Gastroesophageal sphincter (tissue), 4 donors: ENCODE results near the gene FBXO30. TPM values are rescaled to one million over a fixed set of nuclear protein-coding genes. Genes with fewer than 3 reads are reported as not detected.
A peak's percentile ranks its signal among the peaks of the same experiment; 100 is the strongest.

Experiments
- ATAC-seq: fragments of 150-250 bp; one replicate; pipeline ENCODE4 v1.9.1; 2016; ENCODE audit warnings: mild to moderate bottlenecking, moderate library complexity
- H3K27ac ChIP-seq, 4 donors: fragments of 200-600 bp; sonication (generic) in 3 of 4; 1 replicate in 3 of 4; 2 replicates in 1 of 4; pipeline ENCODE4 v1.5.1; 2016 to 2019
- H3K27me3 ChIP-seq: fragments of 200-600 bp; sonication (generic); one replicate; pipeline ENCODE4 v1.5.1; 2019
- H3K36me3 ChIP-seq, 2 donors: fragments of 200-600 bp; sonication (generic); one replicate each; pipeline ENCODE4 v1.5.1; 2019; ENCODE audit warnings: control low read depth in 1 of 2
- H3K4me1 ChIP-seq, 3 donors: fragments of 200-600 bp; sonication (generic); 1 replicate in 2 of 3; 2 replicates in 1 of 3; pipeline ENCODE4 v1.5.1; 2016 to 2019; ENCODE audit warnings: control low read depth in 2 of 3
- H3K4me3 ChIP-seq, 2 donors: fragments of 200-600 bp; sonication (generic); one replicate each; pipeline ENCODE4 v1.5.1; 2019; ENCODE audit warnings: mild to moderate bottlenecking in 1 of 2, moderate library complexity in 1 of 2
- H3K9me3 ChIP-seq, 3 donors: fragments of 200-600 bp; sonication (generic); one replicate each; pipeline ENCODE4 v1.5.1; 2017 to 2019; ENCODE audit warnings: control low read depth in 2 of 3
- CTCF ChIP-seq, 4 experiments: fragments of 200-600 bp in 2 of 4; fragments of 450-650 bp in 2 of 4; sonication (generic) in 1 of 4; IDR thresholded peaks; one replicate each; pipeline ENCODE4 v1.5.1; 2017 to 2019; ENCODE audit warnings: antibody characterized with exemption in 4 of 4, mild to moderate bottlenecking in 2 of 4, moderate library complexity in 2 of 4
- EP300 ChIP-seq: sonication (generic); formaldehyde crosslinking; IDR thresholded peaks from one replicate; pipeline ENCODE4 v1.6.1; 2017; ENCODE audit warnings: antibody characterized with exemption, mild to moderate bottlenecking
- POLR2A ChIP-seq, 2 donors: fragments of 450-650 bp; IDR thresholded peaks; one replicate each; pipeline ENCODE4 v1.6.1; 2017; ENCODE audit warnings: antibody characterized with exemption in 2 of 2, mild to moderate bottlenecking in 2 of 2, moderate library complexity in 1 of 2
- POLR2AphosphoS5 ChIP-seq: sonication (generic); formaldehyde crosslinking; IDR thresholded peaks from one replicate; pipeline ENCODE4 v1.6.1; 2017; ENCODE audit warnings: antibody characterized with exemption
- whole genome bisulfite sequencing, 2 donors: methylation state at CpG; one replicate each; pipeline ENCODE4 v1.1.5; 2018; ENCODE audit warnings: low coverage in 1 of 2; 5-methylcytosine and 5-hydroxymethylcytosine counted together
- total RNA-seq, 4 donors: library from RNA; depleted of rRNA; stranded (reverse); fragments of >200 nt; gene quantifications; one replicate each; pipeline ENCODE4 v1.1.0, GENCODE V29; 2016

The FBXO30 gene
- total RNA-seq, 4 donors from 2014 or later: 47.7 to 102 (median 63.1) TPM

DNA sequence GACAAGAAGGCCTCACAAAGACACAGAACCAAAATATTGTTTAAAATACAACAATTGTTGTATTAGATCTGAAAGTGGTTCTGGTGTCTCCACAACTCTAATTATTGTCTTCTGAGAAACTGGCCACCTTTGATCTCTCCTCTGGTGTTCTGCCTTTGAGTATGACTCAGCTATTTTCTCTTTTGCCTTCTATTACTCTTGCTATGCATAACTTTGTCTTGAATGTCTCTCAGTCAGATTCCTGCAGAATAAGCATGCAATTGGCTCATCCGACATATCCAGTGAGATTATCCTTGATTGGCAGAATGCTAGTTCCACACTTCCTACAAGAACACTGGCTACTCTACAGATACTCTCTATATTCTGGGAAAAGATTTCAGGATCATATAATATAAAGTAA lies 65.0 kb downstream of the FBXO30 start:
- peak overlapping the region in 2 of 4 donors; percentile 38 to 39 for H3K27ac ChIP-seq
- H3K4me1 ChIP-seq: peaks cover 0 to 9% (median 0%) of the 10 kb centered on the region in 3 donors
- H3K4me3 ChIP-seq: no peak overlapping the region
- no peaks in the 10 kb centered on the region for H3K27me3 ChIP-seq
- TF ChIP-seq POLR2AphosphoS5 (no peak), EP300 (no peak), POLR2A (IDR thresholded peaks at IDR 0.05) (no peak), CTCF (IDR thresholded peaks at IDR 0.05) (no peak)
- WGBS, 2 donors: 10 to 50% methylated on average over 1 of the region's 1 CpG
- H3K36me3 ChIP-seq: no peaks in the 10 kb centered on the region
- peaks cover 0 to 6% (median 0%) of the 10 kb centered on the region in 3 donors for H3K9me3 ChIP-seq
- ATAC-seq: peak; percentile 25

DNA sequence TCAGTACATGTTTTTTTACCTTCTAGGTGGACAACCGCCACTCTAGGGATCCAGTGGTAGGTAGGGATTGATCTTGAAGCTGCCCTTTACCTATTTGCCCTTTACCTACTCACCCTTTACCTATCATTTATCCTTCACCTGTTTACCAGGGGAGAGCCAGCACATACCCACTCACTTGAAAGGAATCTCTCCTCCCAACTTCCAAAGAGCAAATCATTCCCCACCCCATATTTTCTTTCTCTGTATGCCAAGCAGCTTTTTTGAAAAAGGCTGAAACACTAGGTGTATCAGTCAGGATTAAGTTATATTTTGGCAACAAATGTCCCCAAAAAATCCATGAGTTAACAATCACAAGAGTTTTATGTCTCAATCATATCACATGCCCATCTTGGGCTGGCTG lies 68.7 kb downstream of the FBXO30 start:
- Histone ChIP-seq H3K27ac (no peak overlapping the region), H3K27me3 (no peaks in the 10 kb centered on the region), H3K4me3 (no peak overlapping the region), H3K36me3 (no peaks in the 10 kb centered on the region), H3K9me3 (peaks cover 0 to 6% (median 0%) of the 10 kb centered on the region in 3 donors), H3K4me1 (peaks cover 0 to 9% (median 0%) of the 10 kb centered on the region in 3 donors)
- no peak for ATAC-seq
- 100% methylated on average over 1 of the region's 1 CpG for WGBS, 2 donors
- TF ChIP-seq POLR2A (IDR thresholded peaks at IDR 0.05) (no peak), POLR2AphosphoS5 (no peak), CTCF (IDR thresholded peaks at IDR 0.05) (no peak), EP300 (no peak)

GRCh38 chr6:145744619-145745018 lies 70.0 kb downstream of the FBXO30 start:
- ATAC-seq: no peak
- H3K4me1 ChIP-seq: peaks cover 0 to 5% (median 0%) of the 10 kb centered on the region in 3 donors
- no peak overlapping the region for H3K4me3 ChIP-seq
- WGBS, 2 donors: 94 to 100% methylated on average over 2 of the region's 2 CpGs
- no peaks in the 10 kb centered on the region for H3K27me3 ChIP-seq
- H3K9me3 ChIP-seq: peaks cover 0 to 6% (median 0%) of the 10 kb centered on the region in 3 donors
- no peaks in the 10 kb centered on the region for H3K36me3 ChIP-seq
- TF ChIP-seq POLR2AphosphoS5 (no peak), CTCF (IDR thresholded peaks at IDR 0.05) (no peak)
- no peak overlapping the region for H3K27ac ChIP-seq

Other genes starting within 250 kb of the FBXO30 start
- gene EPM2A, start 79.3 kb downstream of the FBXO30 start, total RNA-seq: 10 to 100 TPM; 53.7 to 83.7 (median 77.1) TPM
- gene SHPRH, start 149.6 kb upstream of the FBXO30 start, total RNA-seq: 10 to 100 TPM; 12.4 to 34.2 (median 22.2) TPM
- under 1 TPM in 1 of 4 donors, not detected in 3; 0.13 TPM for gene GRM1, start 214.3 kb upstream of the FBXO30 start, total RNA-seq